Sigmoid colon (tissue), 4 donors: ENCODE results near the gene KLK6.

Source experiments
- CTCF ChIP-seq, 4 experiments: fragments of 450-650 bp in 3 of 4; fragments of 200-600 bp in 1 of 4; IDR thresholded peaks; one replicate each; pipeline ENCODE4 v1.5.1; 2016 to 2019; ENCODE audit warnings: antibody characterized with exemption in 4 of 4, mild to moderate bottlenecking in 3 of 4, moderate library complexity in 2 of 4
- EP300 ChIP-seq, 4 donors: sonication (generic); formaldehyde crosslinking; IDR thresholded peaks; one replicate each; pipeline ENCODE4 v1.6.1; 2017; ENCODE audit warnings: antibody characterized with exemption in 4 of 4
- POLR2A ChIP-seq, 2 donors: fragments of 450-650 bp; IDR thresholded peaks; one replicate each; pipeline ENCODE4 v1.6.1; 2016; ENCODE audit warnings: antibody characterized with exemption in 2 of 2, mild to moderate bottlenecking in 2 of 2, moderate library complexity in 2 of 2
- POLR2AphosphoS5 ChIP-seq, 4 donors: sonication (generic); formaldehyde crosslinking; IDR thresholded peaks; one replicate each; pipeline ENCODE4 v1.6.1; 2017; ENCODE audit warnings: antibody characterized with exemption in 4 of 4

- TF ChIP-seq CTCF (IDR thresholded peaks at IDR 0.05) (no peak), POLR2A (IDR thresholded peaks at IDR 0.05) (no peak), POLR2AphosphoS5 (IDR thresholded peaks at IDR 0.05) (no peak), EP300 (IDR thresholded peaks at IDR 0.05) (no peak)
These were observed 43.2 kb downstream of the KLK6 start for GRCh38 chr19:50926144-50926543.
